HS-27A (cell line): ENCODE data around the gene BCAT1.
"Not testable (repeated sequence)": the region's sequence is repeated elsewhere in the genome, so short reads cannot be mapped to it uniquely, and the experiment has no call there.

Source experiments
- DNase-seq: peaks from one replicate; pipeline ENCODE4 v3.0.0-alpha.2; 2012; ENCODE audit warnings: low read depth, missing footprints

BCAT1 gene

DNA sequence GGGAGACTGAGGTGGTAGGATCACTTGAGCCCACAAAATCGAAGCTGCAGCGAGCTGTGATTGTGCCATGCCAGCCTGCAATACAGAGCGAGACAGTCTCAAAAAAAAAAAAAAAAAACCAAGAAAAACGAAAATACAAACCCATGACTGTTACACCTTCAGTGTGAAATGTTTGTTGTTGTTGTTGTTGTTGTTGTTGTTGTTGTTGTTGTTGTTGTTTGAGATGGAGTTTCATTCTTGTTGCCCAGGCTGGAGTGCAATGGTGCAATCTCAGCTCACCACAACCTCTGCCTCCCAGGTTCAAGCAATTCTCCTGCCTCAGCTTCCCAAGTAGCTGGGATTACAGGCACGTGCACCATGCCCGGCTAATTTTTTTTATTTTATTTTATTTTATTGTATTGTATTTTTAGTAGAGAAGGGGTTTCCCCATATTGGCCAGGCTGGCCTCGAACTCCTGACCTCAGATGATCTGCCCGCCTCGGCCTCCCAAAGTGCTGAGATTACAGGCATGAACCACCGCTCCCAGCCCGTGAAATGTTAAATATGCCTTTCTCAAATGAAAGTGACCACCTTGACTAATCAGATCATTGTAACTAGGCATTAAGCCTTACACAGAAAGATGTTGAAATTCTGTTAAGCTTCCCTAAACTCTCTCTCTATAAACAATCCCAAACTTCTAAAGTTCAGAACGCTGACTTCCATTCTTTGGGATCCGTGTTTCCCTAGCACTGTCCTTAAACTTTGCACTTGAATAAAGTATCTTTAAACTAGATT, 20.2 kb downstream of the BCAT1 start:
- DNase-seq, result not testable (repeated sequence)

- DNase-seq, result no peak
Measured at GRCh38 chr12:24928131-24928530, 20.8 kb downstream of the BCAT1 start.

DNA sequence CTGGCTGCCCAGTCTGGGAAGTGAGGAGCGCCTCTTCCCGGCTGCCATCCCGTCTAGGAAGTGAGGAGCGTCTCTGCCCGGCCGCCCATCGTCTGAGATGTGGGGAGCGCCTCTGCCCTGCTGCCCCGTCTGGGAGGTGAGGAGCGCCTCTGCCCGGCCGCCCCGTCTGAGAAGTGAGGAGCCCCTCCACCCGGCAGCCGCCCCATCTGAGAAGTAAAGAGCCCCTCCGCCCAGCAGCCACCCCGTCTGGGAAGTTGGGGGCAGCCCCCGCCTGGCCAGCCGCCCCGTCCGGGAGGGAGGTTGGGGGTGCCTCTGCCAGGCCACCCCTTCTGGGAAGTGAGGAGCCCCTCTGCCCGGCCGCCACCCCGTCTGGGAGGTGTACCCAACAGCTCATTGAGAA, 22.8 kb downstream of the BCAT1 start:
- DNase-seq, result not testable (repeated sequence)

DNA sequence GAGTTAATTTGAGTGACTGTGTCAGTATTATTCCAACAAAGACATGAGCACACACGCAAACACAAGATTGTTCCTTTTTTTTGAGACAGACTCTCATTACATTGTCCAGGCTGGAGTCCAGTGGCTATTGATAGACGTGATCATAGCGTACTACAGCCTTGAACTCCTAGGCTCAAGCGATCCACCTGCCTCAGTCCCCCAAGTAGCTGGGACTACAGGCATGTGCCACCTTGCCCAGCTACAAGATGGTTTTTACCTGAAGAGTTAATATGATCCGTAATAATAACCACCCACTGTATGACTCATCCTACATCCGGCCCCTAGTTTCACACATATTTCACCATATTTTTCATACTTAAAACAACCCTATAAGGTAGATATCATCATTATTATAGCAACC, 26.8 kb downstream of the BCAT1 start:
- no peak for DNase-seq

DNA sequence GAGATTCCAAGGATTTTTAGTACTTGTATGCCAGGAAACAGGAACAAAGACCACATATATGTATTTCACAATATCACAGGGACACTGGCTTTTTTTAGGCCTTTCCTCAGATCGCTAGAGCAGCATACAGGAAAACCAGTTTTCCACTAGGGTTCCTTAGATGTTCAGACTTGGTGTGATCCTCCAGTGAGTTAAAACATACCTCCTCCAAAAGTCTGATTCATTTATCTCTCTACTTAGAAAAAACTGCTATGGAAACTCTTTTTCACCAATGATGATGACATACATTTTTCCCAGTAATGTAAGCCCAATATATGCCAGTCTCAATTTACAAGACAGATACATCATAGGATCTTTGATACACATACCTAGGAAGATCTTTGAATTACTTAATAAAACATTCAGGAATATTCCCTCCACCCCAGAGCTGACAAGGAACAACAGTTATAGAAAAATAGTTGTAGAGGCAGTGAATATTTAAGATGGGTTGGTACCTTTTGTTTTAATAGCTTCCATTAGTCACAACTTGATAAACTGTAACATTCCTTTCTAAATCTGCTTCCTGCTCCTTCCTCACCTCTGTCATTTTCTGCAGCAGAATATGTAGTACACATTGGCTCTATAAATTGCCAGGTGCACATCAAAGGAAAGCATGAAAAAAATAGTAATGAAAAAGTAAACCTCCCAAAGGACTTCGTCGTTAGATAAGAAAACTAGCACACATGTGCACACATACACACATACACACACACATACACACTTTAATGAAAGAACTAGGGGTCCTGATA, 27.5 kb downstream of the BCAT1 start:
- no peak for DNase-seq

GRCh38 chr12:24920141-24920540, 28.8 kb downstream of the BCAT1 start:
- no peak for DNase-seq

GRCh38 chr12:24919346-24920001, 29.4 kb downstream of the BCAT1 start:
- no peak for DNase-seq

- DNase-seq, result no peak
Measured at GRCh38 chr12:24918596-24918995, 30.3 kb downstream of the BCAT1 start.

DNA sequence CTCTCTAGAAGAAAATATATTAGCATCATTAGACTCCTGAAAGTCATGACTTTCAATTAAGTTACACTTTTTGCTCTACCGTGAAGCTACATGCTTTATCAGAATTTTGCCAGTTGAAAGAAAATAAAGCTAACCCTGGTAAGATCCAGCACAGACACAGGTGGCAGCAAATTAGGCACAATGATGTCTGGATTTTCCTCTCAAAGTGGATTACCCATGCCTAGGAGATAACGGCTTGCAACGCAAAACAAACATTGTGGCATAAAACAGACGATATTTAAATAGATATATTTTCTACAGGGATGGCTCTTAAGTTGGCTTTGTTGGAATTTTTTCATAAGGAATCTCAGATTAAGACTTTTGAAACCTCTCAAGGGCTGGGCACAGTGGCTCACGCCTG, 33.4 kb downstream of the BCAT1 start:
- no peak for DNase-seq

DNA sequence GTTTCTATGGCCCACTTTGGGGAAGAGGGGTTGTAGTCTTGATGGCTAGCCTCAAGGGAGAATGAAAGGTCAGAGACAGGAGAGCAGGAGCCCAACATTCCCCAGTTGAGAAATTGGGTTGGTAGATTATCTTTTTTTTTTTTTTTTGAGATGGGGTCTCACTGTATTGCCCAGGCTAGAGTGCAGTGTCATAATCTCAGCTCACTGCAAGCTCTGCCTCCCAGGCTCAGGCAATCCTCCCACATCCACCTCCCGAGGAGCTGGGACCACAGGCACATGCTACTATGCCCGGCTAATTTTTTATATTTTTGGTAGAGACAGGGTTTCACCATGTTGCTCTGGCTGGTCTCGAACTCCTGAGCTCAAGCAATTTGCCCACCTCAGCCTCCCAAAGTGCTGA, 34.9 kb downstream of the BCAT1 start:
- no peak for DNase-seq

DNA sequence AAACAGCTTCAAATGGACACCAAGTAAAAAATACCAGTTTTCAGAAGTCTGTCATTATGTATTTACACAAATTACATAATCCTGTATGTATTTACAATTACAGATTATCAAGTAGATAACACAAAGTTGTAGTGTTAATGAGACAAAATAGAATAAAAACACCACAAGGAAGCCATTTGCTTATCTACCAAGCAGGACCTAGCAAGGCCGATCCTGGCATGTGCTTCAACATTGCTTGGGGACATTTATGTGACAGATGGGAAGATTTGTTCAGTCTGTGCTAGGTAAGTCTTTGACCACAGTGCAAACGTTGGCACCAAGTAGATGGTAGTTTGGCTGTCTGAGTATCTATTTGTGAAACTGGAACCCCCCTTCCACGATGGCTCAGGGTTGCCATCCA, 35.8 kb downstream of the BCAT1 start:
- no peak for DNase-seq

DNA sequence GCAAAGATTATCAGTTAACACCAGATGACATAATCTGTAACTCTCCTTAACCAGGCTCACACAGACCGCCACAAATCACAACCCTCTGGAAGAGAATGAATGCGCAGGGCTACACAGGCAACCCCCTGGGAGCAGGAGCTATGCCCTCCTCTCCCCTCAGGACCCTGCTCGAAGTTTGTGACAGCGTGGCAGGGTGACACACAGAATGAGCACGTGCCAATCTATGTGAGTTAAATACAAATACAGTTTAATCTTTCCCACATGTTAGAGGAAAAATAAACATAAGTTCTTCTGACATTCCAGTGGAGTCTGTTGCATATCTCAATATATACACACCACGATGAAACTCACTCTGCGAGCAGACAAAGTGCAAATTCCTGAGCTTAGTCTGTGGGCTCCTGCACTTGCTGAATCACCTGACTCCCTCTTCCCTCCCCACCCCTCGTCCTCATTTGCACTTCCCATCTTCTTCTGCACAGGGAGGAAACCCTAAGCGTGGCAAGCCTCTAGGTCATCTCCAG, 37.6 kb downstream of the BCAT1 start:
- peak; percentile 90 for DNase-seq

- not testable (repeated sequence) for DNase-seq
Measured at GRCh38 chr12:24910192-24910591, 38.7 kb downstream of the BCAT1 start.

DNA sequence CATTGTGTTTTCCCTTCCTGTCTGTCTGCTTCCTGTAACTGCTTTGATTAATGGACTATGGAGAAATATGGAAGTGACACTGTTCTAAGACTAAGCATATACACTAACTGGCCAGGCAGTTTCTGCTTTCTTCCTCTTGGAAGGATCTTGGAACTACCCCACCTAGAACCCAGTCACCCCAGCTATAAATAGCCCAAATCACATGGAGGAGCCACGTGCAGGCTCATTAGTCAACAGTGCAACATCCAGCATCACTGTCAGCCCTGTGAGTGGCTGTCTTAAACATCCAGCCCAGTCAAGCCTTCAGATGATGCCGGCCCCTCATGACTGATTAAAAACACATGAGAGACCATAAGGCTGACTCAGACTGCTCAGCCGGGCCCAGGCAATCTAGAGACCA, 39.2 kb downstream of the BCAT1 start:
- DNase-seq, result peak; percentile 80

GRCh38 chr12:24907464-24907863, 41.4 kb downstream of the BCAT1 start:
- no peak for DNase-seq

GRCh38 chr12:24906141-24906540, 42.8 kb downstream of the BCAT1 start:
- no peak for DNase-seq

DNA sequence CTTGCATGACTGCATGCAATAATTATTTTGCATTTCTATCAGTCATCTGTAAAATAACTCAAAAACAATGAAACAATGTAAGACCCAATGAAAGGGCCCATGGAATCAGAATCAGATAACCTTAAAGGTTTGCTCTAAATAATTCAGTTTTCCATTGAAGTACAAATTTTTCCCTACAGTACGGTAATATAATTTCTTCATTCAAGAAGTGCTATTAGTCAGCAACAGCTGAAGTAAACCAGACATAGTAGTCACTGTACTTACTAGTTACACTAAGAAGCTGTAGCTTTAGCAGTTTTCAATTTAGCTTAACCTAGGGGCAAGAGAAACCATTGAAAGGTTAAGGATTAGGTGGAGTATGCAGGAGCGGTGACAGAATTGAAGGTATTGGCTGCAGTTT, 43.5 kb downstream of the BCAT1 start:
- no peak for DNase-seq

DNA sequence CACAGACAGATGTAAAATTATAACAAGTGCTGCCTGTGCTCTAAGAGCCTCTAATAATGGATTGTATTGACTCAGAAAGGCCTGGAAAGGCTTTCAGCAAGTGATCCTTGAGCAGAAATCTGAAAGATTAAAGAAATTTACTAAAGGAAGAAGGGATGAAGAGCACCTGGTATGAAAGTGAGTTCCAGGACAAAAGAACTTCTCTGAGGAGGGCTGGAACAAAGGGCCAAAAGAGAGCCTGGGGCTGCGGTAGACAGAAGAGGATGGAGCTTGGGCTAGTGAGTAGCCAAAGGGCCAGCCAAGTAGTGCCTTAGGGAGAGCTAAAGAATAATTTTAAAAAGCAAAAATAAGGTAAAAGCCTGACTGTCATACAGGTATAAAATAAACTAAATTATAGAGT, 44.0 kb downstream of the BCAT1 start:
- DNase-seq, result no peak

- no peak for DNase-seq
Measured at GRCh38 chr12:24903329-24904088, 45.4 kb downstream of the BCAT1 start.

GRCh38 chr12:24902511-24903328, 46.2 kb downstream of the BCAT1 start:
- DNase-seq, result no peak
